ENCODE measurements around the gene GFER.

The GFER gene

GRCh38 chr16:1985466-1986150 is 1.6 kb downstream of the GFER start:
- Histone ChIP-seq H3K4ac (ENCODE audit: low read length) (no peak overlapping the region), H3K4me3 (ENCODE audit: low read length in 2 of 2) (peak overlapping the region; percentile 24 to 87), H3K4me1 (ENCODE audit: control insufficient read depth in 2 of 2, insufficient read depth in 1 of 2, low read depth in 1 of 2, low read length in 2 of 2) (peaks cover 21 to 30% of the 10 kb centered on the region in 2 donors), H2AFZ (ENCODE audit: low read length) (no peak overlapping the region), H2BK5ac (ENCODE audit: low read length) (no peak overlapping the region), H3K18ac (ENCODE audit: low read length) (no peak overlapping the region), H3K36me3 (replicated peaks in 1 of 2; ENCODE audit: control insufficient read depth in 2 of 2, insufficient read depth in 2 of 2, low read length in 2 of 2) (peaks cover 22 to 24% of the 10 kb centered on the region in 2 donors), H2BK15ac (ENCODE audit: low read length) (no peak overlapping the region), H3K27me3 (ENCODE audit: control insufficient read depth in 3 of 3, insufficient read depth in 3 of 3, low read depth in 1 of 3, low read length in 3 of 3) (peaks cover 14 to 42% (median 14%) of the 10 kb centered on the region in 3 experiments), H3K14ac (ENCODE audit: low read length) (no peak overlapping the region), H4K91ac (ENCODE audit: low read depth, low read length, poor library complexity) (no peak overlapping the region), H2BK120ac (ENCODE audit: low read depth, low read length) (no peak overlapping the region), H3K9ac (ENCODE audit: low read depth, low read length, poor library complexity) (peak overlapping the region; percentile 18), H3K4me2 (ENCODE audit: insufficient read depth, low read length, poor library complexity, severe bottlenecking) (peak overlapping the region; percentile 76), H3K27ac (replicated peaks; ENCODE audit: low read length) (no peak overlapping the region), H4K8ac (ENCODE audit: low read depth, low read length) (no peak overlapping the region), H3K23ac (ENCODE audit: low read depth, low read length, poor library complexity) (no peak overlapping the region), H2AK5ac (ENCODE audit: low read depth, low read length) (no peak overlapping the region), H3K9me3 (replicated peaks in 1 of 2; ENCODE audit: control insufficient read depth in 2 of 2, insufficient read depth in 1 of 2, low read depth in 1 of 2, low read length in 2 of 2) (no peaks in the 10 kb centered on the region), H2BK12ac (ENCODE audit: low read length) (no peak overlapping the region), H3K79me1 (ENCODE audit: low read depth, low read length) (peaks cover 13% of the 10 kb centered on the region)
- no peak for DNase-seq (ENCODE audit: low spot score)
- no CpG with 5 or more reads among the region's 14 CpGs for WGBS, 2 donors (ENCODE audit: extremely low coverage in 2 of 2, insufficient read length in 2 of 2, insufficient replicate concordance in 1 of 2)

GRCh38 chr16:1987198-1987597 is 3.2 kb downstream of the GFER start:
- peak overlapping the region; percentile 80 for H3K23ac ChIP-seq (ENCODE audit: low read depth, low read length, poor library complexity)
- peaks cover 0 to 4% of the 10 kb centered on the region in 2 donors for H3K9me3 ChIP-seq (replicated peaks in 1 of 2; ENCODE audit: control insufficient read depth in 2 of 2, insufficient read depth in 1 of 2, low read depth in 1 of 2, low read length in 2 of 2)
- no peak overlapping the region for H3K4me2 ChIP-seq (ENCODE audit: insufficient read depth, low read length, poor library complexity, severe bottlenecking)
- no CpG with 5 or more reads among the region's 10 CpGs for WGBS, 2 donors (ENCODE audit: extremely low coverage in 2 of 2, insufficient read length in 2 of 2, insufficient replicate concordance in 1 of 2)
- no peak overlapping the region for H3K27ac ChIP-seq (replicated peaks; ENCODE audit: low read length)
- peaks cover 13% of the 10 kb centered on the region for H3K79me1 ChIP-seq (ENCODE audit: low read depth, low read length)
- no peak overlapping the region for H3K14ac ChIP-seq (ENCODE audit: low read length)
- no peak overlapping the region for H4K91ac ChIP-seq (ENCODE audit: low read depth, low read length, poor library complexity)
- H4K8ac ChIP-seq (ENCODE audit: low read depth, low read length) = no peak overlapping the region
- peaks cover 18 to 40% (median 28%) of the 10 kb centered on the region in 3 experiments for H3K27me3 ChIP-seq (ENCODE audit: control insufficient read depth in 3 of 3, insufficient read depth in 3 of 3, low read depth in 1 of 3, low read length in 3 of 3)
- no peak overlapping the region for H3K4me3 ChIP-seq (ENCODE audit: low read length in 2 of 2)
- no peak overlapping the region for H2BK5ac ChIP-seq (ENCODE audit: low read length)
- H2BK120ac ChIP-seq (ENCODE audit: low read depth, low read length) = no peak overlapping the region
- H2BK15ac ChIP-seq (ENCODE audit: low read length) = no peak overlapping the region
- H3K4ac ChIP-seq (ENCODE audit: low read length) = no peak overlapping the region
- no peak overlapping the region for H2AK5ac ChIP-seq (ENCODE audit: low read depth, low read length)
- no peak for DNase-seq (ENCODE audit: low spot score)
- H2BK12ac ChIP-seq (ENCODE audit: low read length) = no peak overlapping the region
- H2AFZ ChIP-seq (ENCODE audit: low read length) = no peak overlapping the region
- H3K9ac ChIP-seq (ENCODE audit: low read depth, low read length, poor library complexity) = no peak overlapping the region
- no peak overlapping the region for H3K18ac ChIP-seq (ENCODE audit: low read length)
- peaks cover 22 to 27% of the 10 kb centered on the region in 2 donors for H3K4me1 ChIP-seq (ENCODE audit: control insufficient read depth in 2 of 2, insufficient read depth in 1 of 2, low read depth in 1 of 2, low read length in 2 of 2)
- peaks cover 22 to 24% of the 10 kb centered on the region in 2 donors for H3K36me3 ChIP-seq (replicated peaks in 1 of 2; ENCODE audit: control insufficient read depth in 2 of 2, insufficient read depth in 2 of 2, low read length in 2 of 2)

GRCh38 chr16:1989209-1990100 is 5.5 kb downstream of the GFER start, which contains the start of gene SYNGR3:
SYNGR3 (plus strand) TSS chr16:1989970; CDS start chr16:1990103, 133 bp downstream.
- H3K9ac ChIP-seq (ENCODE audit: low read depth, low read length, poor library complexity) = peak within 1 kb of the TSS; percentile 72
- peak within 1 kb of the TSS; percentile 91 for H2BK120ac ChIP-seq (ENCODE audit: low read depth, low read length)
- DNase-seq (ENCODE audit: low spot score) = no peak
- H3K36me3 ChIP-seq (replicated peaks in 1 of 2; ENCODE audit: control insufficient read depth in 2 of 2, insufficient read depth in 2 of 2, low read length in 2 of 2) = peaks cover 22 to 24% of the 10 kb centered on the region in 2 donors
- H4K91ac ChIP-seq (ENCODE audit: low read depth, low read length, poor library complexity) = no peak within 1 kb of the TSS
- peak within 1 kb of the TSS; percentile 86 for H3K4me2 ChIP-seq (ENCODE audit: insufficient read depth, low read length, poor library complexity, severe bottlenecking)
- peak within 1 kb of the TSS; percentile 66 for H3K4ac ChIP-seq (ENCODE audit: low read length)
- H4K8ac ChIP-seq (ENCODE audit: low read depth, low read length) = no peak within 1 kb of the TSS
- peaks cover 0 to 4% of the 10 kb centered on the region in 2 donors for H3K9me3 ChIP-seq (replicated peaks in 1 of 2; ENCODE audit: control insufficient read depth in 2 of 2, insufficient read depth in 1 of 2, low read depth in 1 of 2, low read length in 2 of 2)
- no peak within 1 kb of the TSS for H3K27ac ChIP-seq (replicated peaks; ENCODE audit: low read length)
- peak within 1 kb of the TSS; percentile 88 for H2BK15ac ChIP-seq (ENCODE audit: low read length)
- peaks cover 18 to 37% (median 34%) of the 10 kb centered on the region in 3 experiments for H3K27me3 ChIP-seq (ENCODE audit: control insufficient read depth in 3 of 3, insufficient read depth in 3 of 3, low read depth in 1 of 3, low read length in 3 of 3)
- H2AK5ac ChIP-seq (ENCODE audit: low read depth, low read length) = peak within 1 kb of the TSS; percentile 94
- H3K23ac ChIP-seq (ENCODE audit: low read depth, low read length, poor library complexity) = peak within 1 kb of the TSS; percentile 96
- H3K18ac ChIP-seq (ENCODE audit: low read length) = peak within 1 kb of the TSS; percentile 97
- peak within 1 kb of the TSS; percentile 98 for H2BK5ac ChIP-seq (ENCODE audit: low read length)
- peak within 1 kb of the TSS; percentile 73 for H2BK12ac ChIP-seq (ENCODE audit: low read length)
- peak within 1 kb of the TSS; percentile 87 for H2AFZ ChIP-seq (ENCODE audit: low read length)
- H3K4me1 ChIP-seq (ENCODE audit: control insufficient read depth in 2 of 2, insufficient read depth in 1 of 2, low read depth in 1 of 2, low read length in 2 of 2) = peaks cover 19 to 25% of the 10 kb centered on the region in 2 donors
- no CpG with 5 or more reads among the region's 67 CpGs for WGBS, 2 donors (ENCODE audit: extremely low coverage in 2 of 2, insufficient read length in 2 of 2, insufficient replicate concordance in 1 of 2)
- peaks cover 10% of the 10 kb centered on the region for H3K79me1 ChIP-seq (ENCODE audit: low read depth, low read length)
- peak within 1 kb of the TSS; percentile 41 to 85 for H3K4me3 ChIP-seq (ENCODE audit: low read length in 2 of 2)
- peak within 1 kb of the TSS; percentile 89 for H3K14ac ChIP-seq (ENCODE audit: low read length)

GRCh38 chr16:1990101-1990350 is 6.0 kb downstream of the GFER start:
- Histone ChIP-seq H3K9me3 (replicated peaks in 1 of 2; ENCODE audit: control insufficient read depth in 2 of 2, insufficient read depth in 1 of 2, low read depth in 1 of 2, low read length in 2 of 2) (peaks cover 0 to 4% of the 10 kb centered on the region in 2 donors), H2BK12ac (ENCODE audit: low read length) (no peak overlapping the region), H3K23ac (ENCODE audit: low read depth, low read length, poor library complexity) (no peak overlapping the region), H3K4me2 (ENCODE audit: insufficient read depth, low read length, poor library complexity, severe bottlenecking) (peak overlapping the region; percentile 86), H4K91ac (ENCODE audit: low read depth, low read length, poor library complexity) (no peak overlapping the region), H3K36me3 (replicated peaks in 1 of 2; ENCODE audit: control insufficient read depth in 2 of 2, insufficient read depth in 2 of 2, low read length in 2 of 2) (peaks cover 21 to 24% of the 10 kb centered on the region in 2 donors), H3K27me3 (ENCODE audit: control insufficient read depth in 3 of 3, insufficient read depth in 3 of 3, low read depth in 1 of 3, low read length in 3 of 3) (peaks cover 18 to 37% (median 34%) of the 10 kb centered on the region in 3 experiments), H3K14ac (ENCODE audit: low read length) (no peak overlapping the region), H2AK5ac (ENCODE audit: low read depth, low read length) (no peak overlapping the region), H2BK15ac (ENCODE audit: low read length) (peak overlapping the region; percentile 49), H3K9ac (ENCODE audit: low read depth, low read length, poor library complexity) (peak overlapping the region; percentile 70), H2AFZ (ENCODE audit: low read length) (peak overlapping the region; percentile 87), H2BK120ac (ENCODE audit: low read depth, low read length) (no peak overlapping the region), H3K27ac (replicated peaks; ENCODE audit: low read length) (no peak overlapping the region), H3K4me1 (ENCODE audit: control insufficient read depth in 2 of 2, insufficient read depth in 1 of 2, low read depth in 1 of 2, low read length in 2 of 2) (peaks cover 16 to 22% of the 10 kb centered on the region in 2 donors), H3K4ac (ENCODE audit: low read length) (no peak overlapping the region), H3K79me1 (ENCODE audit: low read depth, low read length) (peaks cover 6% of the 10 kb centered on the region), H3K4me3 (ENCODE audit: low read length in 2 of 2) (peak overlapping the region; percentile 41 to 85), H3K18ac (ENCODE audit: low read length) (peak overlapping the region; percentile 83), H4K8ac (ENCODE audit: low read depth, low read length) (no peak overlapping the region), H2BK5ac (ENCODE audit: low read length) (no peak overlapping the region)
- WGBS, 2 donors (ENCODE audit: extremely low coverage in 2 of 2, insufficient read length in 2 of 2, insufficient replicate concordance in 1 of 2) = no CpG with 5 or more reads among the region's 25 CpGs
- no peak for DNase-seq (ENCODE audit: low spot score)

All from neuronal stem cell (in vitro differentiated cells).